Thyroid gland (tissue), 4 donors: Measurements from ENCODE around the gene GHDC.

ENCODE experiments used
- POLR2A ChIP-seq, 2 donors: fragments of 450-650 bp; IDR thresholded peaks; one replicate each; pipeline ENCODE4 v1.6.1; 2017; ENCODE audit warnings: antibody characterized with exemption in 2 of 2, mild to moderate bottlenecking in 2 of 2, moderate library complexity in 1 of 2
- TF ChIP-seq, protein P1 (sequence below), 6 experiments: fragments of 200-600 bp in 3 of 6; fragments of 450-650 bp in 3 of 6; sonication (generic) in 3 of 6; IDR thresholded peaks; one replicate each; pipeline ENCODE4 v1.5.1; 2016 to 2019; ENCODE audit warnings: antibody characterized with exemption in 6 of 6, mild to moderate bottlenecking in 2 of 6, inconsistent platforms in 1 of 6, moderate library complexity in 1 of 6

DNA sequence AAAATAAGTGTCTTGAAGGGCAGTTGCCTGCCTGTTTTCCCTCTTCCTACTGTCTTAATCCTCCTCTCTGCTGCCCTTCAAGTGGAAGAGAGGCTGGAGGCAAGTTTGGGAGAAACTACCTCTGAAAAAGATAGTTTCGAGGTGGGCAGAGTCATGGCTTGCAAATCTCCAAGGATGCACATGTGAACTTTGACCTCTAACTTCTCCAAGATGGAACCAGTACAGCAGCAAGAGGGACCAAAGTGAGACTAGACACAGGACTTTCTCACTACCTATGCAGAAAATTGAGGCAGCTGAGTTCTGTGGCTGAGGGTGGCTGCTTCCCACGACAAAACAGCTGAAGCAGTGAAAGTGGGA lies 12.5 kb downstream of the GHDC start:
- TF ChIP-seq, protein P1, sequence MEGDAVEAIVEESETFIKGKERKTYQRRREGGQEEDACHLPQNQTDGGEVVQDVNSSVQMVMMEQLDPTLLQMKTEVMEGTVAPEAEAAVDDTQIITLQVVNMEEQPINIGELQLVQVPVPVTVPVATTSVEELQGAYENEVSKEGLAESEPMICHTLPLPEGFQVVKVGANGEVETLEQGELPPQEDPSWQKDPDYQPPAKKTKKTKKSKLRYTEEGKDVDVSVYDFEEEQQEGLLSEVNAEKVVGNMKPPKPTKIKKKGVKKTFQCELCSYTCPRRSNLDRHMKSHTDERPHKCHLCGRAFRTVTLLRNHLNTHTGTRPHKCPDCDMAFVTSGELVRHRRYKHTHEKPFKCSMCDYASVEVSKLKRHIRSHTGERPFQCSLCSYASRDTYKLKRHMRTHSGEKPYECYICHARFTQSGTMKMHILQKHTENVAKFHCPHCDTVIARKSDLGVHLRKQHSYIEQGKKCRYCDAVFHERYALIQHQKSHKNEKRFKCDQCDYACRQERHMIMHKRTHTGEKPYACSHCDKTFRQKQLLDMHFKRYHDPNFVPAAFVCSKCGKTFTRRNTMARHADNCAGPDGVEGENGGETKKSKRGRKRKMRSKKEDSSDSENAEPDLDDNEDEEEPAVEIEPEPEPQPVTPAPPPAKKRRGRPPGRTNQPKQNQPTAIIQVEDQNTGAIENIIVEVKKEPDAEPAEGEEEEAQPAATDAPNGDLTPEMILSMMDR (IDR thresholded peaks at IDR 0.05) = no peak
- TF ChIP-seq POLR2A (IDR thresholded peaks at IDR 0.05) = no peak
